ENCODE results near the gene CAPZB.

CAPZB gene

GRCh38 chr1:19315378-19316198, 169.8 kb downstream of the CAPZB start:
- DNase-seq (ENCODE audit: low read depth): peak; percentile 47
- H3K4me3 ChIP-seq (replicated peaks; ENCODE audit: low read depth, low read length): no peak overlapping the region
- TF ChIP-seq CTCF (IDR thresholded peaks at IDR 0.05; ENCODE audit: low read length, missing control alignments): no peak

GRCh38 chr1:19313961-19314882, 171.1 kb downstream of the CAPZB start:
- no peak for DNase-seq (ENCODE audit: low read depth)
- no peak for TF ChIP-seq CTCF (IDR thresholded peaks at IDR 0.05; ENCODE audit: low read length, missing control alignments)
- H3K4me3 ChIP-seq (replicated peaks; ENCODE audit: low read depth, low read length): no peak overlapping the region

GRCh38 chr1:19313636-19313959, 171.7 kb downstream of the CAPZB start:
- DNase-seq (ENCODE audit: low read depth): no peak
- no peak for TF ChIP-seq CTCF (IDR thresholded peaks at IDR 0.05; ENCODE audit: low read length, missing control alignments)
- H3K4me3 ChIP-seq (replicated peaks; ENCODE audit: low read depth, low read length): no peak overlapping the region

GRCh38 chr1:19312782-19313635, 172.3 kb downstream of the CAPZB start:
- TF ChIP-seq CTCF (IDR thresholded peaks at IDR 0.05; ENCODE audit: low read length, missing control alignments): no peak
- no peak for DNase-seq (ENCODE audit: low read depth)
- peak overlapping the region; percentile 72 for H3K4me3 ChIP-seq (replicated peaks; ENCODE audit: low read depth, low read length)

GRCh38 chr1:19311931-19312781, 173.2 kb downstream of the CAPZB start, which contains the start of the genes AKR7A2 and SLC66A1:
Gene AKR7A2, minus strand, starts transcription at chr1:19312144. Its CDS starts 20 bp downstream, at chr1:19312124.
Gene SLC66A1, plus strand, starts transcription at chr1:19312326. Its CDS starts 5,352 bp downstream, at chr1:19317678.
- DNase-seq (ENCODE audit: low read depth): peak; percentile 94
- peak within 1 kb of the TSS; percentile 75 for H3K4me3 ChIP-seq (replicated peaks; ENCODE audit: low read depth, low read length)
- TF ChIP-seq CTCF (IDR thresholded peaks at IDR 0.05; ENCODE audit: low read length, missing control alignments): no peak

Measured in fibroblast of pulmonary artery (primary cell).